HG03095 (cell line): Measurements from ENCODE around the gene RSBN1.
"Not testable (repeated sequence)": the region's sequence is repeated elsewhere in the genome, so short reads cannot be mapped to it uniquely, and the experiment has no call there.

Experiments
- ATAC-seq: cut with Tn5 transposase; IDR thresholded peaks from one replicate; pipeline ENCODE4 v1.9.1; 2021; ENCODE audit warnings: moderate library complexity; ENCODE audit not compliant: unreplicated experiment

The RSBN1 gene

DNA sequence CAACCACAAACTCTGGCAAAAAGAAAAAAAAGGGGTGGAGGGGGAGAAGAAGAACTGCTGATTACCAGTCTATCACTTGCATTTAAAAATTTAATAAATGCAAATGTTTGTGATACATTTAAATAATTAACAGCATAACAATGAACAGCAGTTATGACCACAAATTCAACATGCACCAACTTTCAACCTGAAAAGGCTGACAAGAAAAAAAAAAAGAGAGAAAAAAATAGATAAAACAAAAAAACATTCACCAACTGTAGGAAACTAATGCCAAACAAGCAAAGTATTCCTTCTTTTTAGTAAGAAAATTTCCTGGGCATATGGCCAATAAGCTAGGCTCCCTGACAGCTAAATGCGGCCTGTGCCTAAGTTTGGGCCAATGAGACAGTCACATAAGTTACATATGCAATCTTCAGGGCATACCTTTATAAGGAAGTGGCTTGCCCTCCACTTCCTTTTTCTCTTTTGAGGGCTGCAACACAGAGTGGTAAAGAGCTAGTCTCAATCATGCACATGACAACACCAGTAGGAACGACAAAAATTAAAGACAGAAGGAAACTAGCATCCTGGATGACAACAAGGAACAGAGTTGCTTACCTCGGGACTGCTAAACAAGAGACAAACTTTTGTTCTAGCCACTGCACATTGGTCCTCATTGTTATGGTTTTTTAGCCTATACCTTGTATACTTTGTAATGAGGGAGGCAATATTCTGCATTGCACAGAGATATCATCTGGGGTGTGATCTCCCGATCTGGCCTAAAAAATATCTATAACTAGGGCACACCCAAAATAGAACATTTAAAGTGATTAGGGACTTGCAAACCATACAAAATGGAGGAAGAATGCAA, 28.8 kb downstream of the RSBN1 start:
- peak; percentile 61 for ATAC-seq

DNA sequence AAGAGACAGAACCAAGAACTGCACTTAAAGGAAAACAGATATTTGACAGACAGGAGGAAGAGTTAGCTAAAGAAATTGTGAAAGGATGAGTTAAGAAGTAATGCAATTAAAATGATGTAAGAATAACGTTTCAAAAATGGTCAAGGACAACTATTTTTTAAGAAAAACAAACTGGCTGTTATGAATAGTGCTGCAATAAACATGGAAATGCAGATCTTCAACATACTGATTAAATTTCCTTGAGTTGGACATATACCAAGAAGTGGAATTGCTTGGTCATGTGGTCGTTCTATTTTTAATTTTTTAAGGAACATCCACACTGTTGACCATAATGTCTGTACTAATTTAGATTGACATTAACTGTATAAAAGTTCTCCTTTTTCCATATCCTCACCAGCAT, 29.9 kb downstream of the RSBN1 start:
- ATAC-seq = no peak

DNA sequence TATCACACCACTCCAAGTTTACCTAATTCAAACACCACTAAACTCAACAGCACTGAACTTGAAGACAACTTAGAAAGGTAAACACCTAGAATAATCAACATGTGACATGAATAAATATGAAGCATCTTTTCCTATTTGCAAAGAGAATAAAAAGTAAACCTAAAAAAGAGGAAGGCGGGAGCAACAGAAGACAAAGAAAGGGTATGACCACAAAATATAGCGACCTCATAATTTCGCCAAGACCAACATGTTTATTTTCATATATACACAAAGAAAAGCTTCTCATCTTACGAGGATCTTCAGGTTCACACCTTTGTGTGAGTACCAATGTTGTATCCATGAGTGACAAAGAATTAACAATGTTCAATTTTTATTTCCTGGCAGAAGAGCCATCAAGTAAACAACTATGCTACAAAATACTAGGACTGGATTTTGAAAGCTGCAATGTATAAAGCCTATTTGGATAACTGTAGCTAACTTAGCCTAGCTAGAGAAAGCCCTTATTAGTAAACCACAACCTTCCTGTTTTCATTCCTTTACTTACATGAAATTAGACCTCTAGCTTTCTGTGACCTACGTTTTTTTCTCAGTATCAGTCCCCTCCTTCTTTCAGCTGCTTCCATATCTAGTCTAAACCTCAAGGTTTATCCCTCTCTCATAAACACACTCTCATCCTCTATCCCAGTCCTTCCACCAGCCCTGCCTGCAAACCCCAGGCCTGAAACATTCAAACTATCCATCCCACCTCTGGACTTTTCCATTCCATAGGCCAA, 31.7 kb downstream of the RSBN1 start:
- peak; percentile 52 for ATAC-seq

DNA sequence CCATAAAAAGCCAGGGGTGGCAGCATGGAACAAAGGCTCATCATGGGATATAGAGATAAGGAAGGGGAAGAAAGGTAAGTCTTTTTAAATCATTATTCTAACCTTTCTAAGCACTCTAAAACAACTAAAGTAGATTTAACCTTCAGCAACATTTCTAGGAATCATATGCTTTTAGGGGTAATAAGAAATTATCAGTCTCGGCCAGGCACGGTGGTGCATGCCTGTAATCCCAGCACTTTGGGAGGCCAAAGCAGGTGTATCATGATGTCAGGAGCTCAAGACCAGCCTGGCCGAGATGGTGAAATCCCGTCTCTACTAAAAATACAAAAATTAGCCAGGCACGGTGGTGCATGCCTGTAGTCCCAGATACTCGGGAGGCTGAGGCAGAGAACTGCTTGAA, 32.7 kb downstream of the RSBN1 start:
- ATAC-seq = no peak

DNA sequence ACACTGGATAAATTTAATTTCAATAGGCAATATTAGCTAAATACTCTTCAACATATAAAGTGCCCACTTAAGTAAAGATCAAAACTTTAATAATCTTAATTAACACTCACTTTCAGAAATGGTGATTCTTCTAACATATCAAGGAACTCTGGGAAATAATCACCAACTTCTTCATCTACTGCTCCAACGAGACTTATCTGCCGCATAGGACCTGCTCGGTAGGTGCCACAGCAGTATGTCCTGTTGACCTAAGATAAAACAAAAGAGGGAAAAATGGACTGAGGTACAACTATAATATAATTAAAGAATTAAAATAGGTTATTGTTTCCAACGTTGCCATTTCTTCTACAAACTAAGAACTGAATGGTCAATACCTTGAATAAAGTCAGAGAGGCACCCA, 34.7 kb downstream of the RSBN1 start:
- ATAC-seq = no peak

DNA sequence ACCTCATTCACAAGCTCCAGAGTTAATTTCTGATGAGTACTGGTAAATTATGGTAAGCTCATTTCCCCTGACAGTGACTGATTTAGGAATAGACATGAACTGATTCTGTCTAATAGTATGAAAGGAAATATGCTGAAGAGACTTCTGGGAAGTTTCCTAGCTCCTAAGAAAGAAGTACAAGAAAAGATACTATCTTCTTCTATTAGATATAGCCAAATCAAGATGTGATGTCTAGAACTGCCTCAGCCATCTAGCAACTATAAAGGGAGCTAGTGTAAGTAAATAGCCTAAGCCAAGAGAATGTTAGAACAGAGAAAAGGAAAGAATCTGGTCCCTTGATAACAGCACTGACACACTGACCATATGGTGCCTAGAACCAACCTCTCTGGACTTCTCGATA, 42.2 kb downstream of the RSBN1 start:
- no peak for ATAC-seq

DNA sequence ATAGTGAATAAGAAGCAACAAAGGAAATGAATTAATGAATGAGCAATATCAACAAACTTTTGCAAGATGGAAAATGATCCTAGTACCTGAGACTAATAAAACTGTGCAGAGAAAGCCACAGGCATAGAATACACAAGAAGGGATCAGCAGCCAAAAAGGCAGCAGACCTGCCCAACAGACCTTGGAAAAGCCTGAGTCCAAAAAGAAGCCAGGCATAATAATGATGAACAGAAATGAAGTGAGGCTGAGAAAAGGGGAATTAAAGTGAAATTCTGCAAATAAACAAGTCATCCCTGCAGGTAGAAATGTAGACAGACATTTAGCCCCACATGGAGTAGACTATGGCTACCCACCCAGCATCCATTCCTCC, 42.7 kb downstream of the RSBN1 start:
- ATAC-seq = no peak

DNA sequence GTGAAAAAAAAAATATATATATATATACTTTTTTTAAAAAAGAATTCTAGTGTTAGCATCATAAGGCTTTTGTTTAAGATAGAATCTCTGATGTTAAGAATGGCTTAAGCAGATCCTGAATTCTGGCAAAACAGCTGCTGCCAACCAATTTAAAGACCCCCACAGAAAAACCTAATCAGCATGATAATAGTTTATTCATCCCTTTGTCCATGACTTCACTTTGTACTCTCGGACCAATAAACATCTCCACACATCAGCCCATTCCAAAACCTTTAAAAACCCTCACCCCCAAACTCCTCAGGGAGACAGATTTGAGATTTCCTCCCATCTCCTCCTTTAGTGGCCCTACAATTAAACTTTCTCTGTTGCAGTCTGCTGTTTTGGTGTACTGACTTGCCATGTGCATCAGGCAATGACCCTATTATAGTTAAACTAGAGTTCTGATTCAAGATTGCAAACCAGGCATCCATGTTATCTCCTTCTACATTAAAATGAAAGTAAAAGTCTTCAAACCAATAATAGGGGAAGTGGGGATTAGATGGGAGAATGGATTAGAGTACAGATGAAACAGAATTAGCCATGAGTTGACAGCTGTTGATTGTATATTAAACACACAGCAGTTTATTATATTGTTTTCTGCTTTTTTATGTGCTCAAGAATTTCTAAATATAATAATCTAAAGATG, 43.2 kb downstream of the RSBN1 start:
- ATAC-seq = no peak

DNA sequence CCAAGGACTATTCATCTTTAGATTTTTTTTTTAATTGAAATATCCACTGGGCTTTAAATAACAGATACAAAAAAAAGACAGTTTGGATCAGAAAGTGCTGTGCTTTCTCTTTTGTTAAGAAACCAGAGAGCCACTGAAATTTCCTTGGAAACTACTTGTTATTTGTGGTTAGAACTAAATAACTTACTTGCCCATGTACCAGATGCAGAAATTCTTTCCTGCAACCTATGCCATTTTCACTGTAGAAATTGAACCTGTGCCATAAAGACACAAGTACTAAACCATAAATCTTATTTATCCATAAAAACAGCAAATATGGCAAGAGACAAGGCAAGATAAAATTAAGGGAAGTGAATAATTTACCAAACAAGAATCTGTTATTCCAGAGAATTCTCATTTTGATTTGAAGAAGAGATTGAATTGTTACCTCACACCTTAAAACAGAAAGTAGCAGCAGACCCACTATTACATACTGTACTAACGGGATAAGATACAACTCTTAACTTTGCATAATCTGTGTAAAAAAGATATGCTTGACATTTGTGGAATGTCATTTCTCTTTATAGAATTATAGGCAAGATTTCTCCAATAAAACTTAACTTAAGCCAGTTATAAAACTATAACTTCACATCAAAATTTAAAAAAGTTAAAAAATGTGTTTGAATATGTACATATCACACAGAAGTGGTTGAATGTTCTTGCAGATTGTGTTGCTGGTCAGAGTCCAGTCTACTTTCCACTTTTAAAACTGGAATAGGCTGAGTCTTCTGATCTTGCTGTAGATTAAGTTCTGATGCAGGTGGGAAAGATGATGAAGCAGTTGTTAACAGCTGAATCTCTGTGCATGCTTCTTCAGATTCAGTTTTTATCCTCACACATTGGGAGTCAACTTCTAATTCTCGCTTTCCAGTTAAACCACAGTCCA, 46.7 kb downstream of the RSBN1 start:
- ATAC-seq = no peak

DNA sequence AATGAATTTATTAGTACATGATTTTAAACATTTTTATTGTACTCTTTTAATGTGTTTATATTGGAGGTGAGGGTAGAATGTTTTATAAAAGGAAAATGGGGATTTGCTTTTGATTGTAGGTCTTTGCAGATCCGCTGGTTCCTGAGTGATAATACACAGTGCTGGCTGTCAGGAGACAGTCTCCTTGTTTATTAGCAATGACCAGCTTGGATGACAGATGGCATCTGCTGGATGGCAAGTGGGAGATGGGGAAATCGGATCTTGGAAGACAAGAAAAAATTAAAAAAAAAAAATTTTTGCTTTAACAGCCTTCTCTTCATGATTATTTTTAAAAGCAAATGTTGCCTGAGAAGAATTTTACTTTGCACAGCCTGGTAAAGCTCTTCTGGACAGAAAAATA, 48.6 kb downstream of the RSBN1 start:
- no peak for ATAC-seq

DNA sequence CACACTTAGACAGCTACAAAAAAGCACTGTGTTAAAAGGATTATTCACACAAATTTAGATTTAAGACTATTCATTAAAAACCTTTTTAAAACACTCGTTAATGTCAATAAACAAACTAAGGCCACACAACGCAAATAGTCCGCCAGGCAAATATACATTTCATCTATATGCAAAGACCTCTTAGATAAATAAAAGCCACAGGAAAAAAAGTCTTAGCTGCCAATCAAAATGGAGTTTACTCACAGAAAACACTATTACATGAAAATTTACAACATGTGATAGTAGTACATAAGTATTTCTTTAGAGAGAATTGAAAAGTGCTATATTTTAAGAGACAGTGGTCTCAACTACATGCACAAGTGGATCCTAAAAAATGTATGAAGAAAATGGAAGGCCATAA, 50.3 kb downstream of the RSBN1 start:
- ATAC-seq = no peak

DNA sequence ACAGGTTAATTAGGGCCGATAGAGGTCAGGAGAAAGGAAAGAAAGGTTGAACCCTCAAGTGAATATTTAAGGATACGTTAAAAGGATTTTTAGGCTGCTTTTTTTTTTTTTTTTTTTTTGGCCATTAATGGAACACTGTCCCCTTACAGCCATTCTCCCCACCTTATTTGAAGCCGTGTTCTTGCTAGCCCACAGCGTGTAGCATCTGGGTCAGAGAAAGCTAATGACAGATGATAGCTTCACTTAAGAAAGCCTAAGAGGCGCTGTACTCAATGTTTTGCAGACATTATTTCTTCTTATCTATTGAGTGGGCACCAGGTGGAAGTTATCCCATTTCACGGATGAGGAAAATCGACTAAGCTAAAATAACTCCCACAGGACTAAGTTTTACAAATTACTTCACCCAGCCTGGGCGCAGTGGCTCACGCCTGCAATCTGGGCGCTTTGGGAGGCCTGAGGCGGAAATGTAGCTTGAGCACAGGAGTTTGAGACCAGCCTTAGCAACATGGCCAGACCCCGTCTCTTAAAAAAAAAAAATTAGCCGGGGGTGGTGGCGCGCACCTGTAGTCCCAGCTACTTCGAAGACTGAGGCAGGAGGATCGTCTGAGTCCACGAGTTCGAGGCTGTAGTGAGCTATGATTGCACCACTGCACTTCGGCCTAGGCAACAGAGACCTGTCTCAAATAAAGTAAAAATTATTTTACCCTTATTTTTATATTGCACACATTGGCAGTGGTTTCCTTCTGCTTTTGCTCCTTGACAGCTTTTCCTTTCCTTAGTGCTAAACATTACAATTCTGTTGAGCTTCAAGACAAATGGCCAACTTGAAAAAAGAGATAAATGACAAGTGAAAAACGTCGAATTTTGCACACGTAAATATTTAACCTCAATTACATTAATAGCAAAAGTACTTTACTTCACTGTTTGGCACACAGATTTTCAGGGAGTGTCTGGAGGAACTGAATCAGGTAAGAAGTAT, 51.9 kb downstream of the RSBN1 start:
- no peak for ATAC-seq

DNA sequence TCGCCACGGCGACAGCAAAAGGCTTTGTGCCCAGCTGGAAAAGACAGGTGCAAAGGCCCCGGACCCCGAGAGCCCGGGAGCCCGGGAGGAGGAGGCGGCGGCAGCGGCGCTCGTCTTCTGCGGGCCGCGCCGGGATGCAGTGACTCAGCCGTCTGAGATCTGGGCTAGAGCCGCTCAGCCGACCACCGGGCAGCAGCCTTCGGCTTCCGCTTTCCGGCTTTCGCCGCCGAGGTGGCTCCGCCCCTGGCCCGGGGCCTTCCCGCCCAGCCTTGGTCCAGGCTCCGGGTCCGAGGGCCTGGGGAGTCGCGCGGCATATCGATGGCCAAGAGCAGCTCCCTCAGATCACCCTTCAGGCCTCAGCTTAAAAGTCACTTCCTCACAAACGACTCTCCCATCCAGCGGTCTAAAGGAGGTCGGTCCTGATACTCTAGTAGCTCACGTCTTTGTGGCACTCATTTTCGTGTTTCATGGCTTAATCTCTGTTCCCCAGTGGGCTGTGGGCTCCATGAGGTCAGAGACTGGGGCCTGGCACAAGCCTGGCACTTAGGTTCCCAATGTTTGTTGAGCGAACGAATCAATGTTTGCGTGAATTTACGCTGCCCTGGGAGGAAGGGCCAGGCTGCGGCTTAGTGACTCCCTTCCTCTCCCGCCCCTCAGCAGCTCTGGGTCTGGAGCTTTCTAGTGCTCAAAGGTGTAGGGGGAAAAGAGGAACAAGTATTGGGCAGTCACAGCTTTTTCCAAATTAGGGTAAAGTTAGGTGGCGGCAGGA, 52.8 kb downstream of the RSBN1 start, which contains the start of gene PHTF1:
Gene PHTF1, minus strand, starts transcription at position 154 of the 769 bp plus-strand sequence. CDS start 783 bp downstream, outside the sequence.
- ATAC-seq = peak; percentile 77

DNA sequence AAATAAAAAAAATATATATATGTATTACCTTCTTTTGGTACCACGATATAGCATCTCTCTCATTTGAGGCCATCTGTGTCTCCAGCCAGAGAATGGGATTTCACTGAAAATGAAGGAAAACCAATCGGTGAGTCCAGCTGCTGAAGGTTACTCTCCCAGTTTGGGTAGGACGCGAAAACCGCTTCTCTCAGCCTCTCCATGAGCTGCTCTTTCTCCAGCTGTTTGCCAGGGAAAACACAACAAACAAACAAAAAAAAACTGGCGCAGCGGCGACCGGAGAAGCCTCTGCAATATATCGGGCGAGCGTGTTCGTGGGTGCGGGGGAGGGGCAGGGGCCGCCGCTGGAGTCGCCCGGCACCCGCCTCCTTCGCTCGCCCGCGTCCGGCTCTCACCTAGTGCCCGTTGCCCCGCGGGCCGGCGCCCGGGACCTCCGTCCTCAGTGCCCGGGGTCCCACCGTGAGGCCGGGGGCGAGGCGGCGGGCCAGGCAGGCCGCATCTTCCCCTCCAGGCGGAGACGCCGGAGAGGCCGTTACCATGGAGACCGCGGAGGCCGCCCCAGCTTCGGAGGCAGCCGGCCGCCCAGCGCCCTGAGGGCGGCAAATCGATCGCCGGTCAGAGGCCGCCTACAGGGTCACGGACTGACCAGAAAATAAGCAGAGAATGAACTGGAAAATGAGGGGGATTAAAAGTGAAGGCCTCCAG, 53.5 kb downstream of the RSBN1 start:
- peak; percentile 53 for ATAC-seq

DNA sequence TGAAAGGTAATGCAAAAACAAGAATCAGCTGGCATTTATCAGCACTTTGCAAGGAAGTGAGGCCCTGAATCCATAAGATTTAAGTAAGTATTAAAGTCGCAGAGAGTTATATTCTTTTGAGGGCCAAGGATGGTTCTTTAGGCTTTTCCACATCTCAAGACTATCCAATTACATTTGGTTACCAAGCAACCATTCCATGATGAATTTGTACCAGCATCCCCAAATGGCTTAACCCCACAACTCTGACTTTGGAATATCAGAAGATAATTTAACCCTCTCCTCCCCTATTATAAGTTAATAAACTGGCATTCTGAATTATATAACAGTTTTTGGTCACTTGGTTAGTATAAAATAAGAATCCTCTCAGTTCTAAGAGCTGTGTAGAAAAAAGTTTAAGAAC, 55.8 kb downstream of the RSBN1 start:
- no peak for ATAC-seq

DNA sequence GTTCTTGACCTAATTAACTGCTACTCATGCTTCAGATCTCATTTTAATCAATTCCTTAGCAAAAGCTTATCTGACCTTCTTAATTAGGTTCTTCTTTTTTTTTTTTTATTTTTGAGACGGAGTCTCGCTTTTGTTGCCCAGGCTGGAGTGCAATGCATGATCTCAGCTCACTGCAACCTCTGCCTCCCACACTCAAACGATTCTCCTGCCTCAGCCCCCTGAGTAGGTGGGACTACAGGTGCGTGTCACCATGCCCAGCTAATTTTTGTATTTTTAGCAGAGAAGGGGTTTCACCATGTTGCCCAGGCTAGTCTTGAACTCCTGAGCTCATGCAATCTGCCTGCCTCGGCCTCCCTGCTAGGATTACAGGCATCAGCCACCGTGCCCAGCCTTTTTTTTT, 58.9 kb downstream of the RSBN1 start:
- ATAC-seq = not testable (repeated sequence)

DNA sequence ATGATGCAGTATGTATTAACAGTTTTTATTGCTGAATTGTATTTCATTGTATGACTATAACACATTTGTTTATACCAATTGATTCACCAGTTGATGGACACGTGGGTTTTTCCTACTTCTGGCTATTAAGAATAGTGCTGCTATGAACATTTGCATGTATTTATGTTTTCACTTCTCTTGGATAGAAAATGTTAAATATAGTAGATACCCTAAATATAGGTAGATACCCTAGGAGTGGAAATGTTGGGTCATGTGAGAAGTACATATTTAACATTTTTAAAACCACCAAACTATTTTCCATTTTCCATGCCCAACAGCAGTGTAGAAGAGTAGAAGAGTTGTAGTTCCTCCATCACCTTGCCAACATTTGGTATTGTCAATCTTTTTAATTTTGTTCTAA, 60.8 kb downstream of the RSBN1 start:
- no peak for ATAC-seq

DNA sequence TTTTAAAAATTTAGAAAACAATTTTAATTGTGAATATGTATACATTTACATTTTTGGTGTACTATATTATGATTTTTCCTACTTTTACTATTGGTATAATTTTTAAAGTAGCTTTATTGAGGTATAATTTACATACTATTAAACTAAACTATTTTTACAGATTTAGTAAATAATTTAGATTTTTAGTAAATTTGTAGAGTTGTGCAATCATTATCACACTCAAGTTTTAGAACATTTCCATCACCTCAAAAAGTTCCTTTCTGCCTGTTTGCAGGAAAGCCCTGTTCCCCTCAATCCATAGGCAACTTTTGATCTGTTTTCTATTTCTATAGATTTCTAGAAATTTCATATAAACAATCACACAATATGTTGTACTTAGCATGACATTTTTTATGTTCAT, 61.2 kb downstream of the RSBN1 start:
- ATAC-seq = no peak
